HepG2 (cell line): ENCODE data around the gene DLX3. TPM values are rescaled to one million over a fixed set of nuclear protein-coding genes. Genes with fewer than 3 reads are reported as not detected.
A peak's percentile ranks its signal among the peaks of the same experiment; 100 is the strongest.

ENCODE experiments used
- ATAC-seq: fragments of 200-7000 bp; cut with Tn5 transposase; 3 replicates; pipeline ENCODE4 v1.9.1; 2020; ENCODE audit warnings: mild to moderate bottlenecking, moderate library complexity
- BruUV-seq: library from RNA; stranded (reverse); fragments of 400-500 nt; replicated peaks from 2 replicates; lab custom pipeline; 2021; lab: Mats Ljungman, UMichigan
- CTCF ChIA-PET: fragments of 300-600 bp; formaldehyde crosslinking; extraction: SDS; loops from one replicate; lab custom pipeline; 2021; ENCODE audit warnings: low total read pairs, inconsistent platforms, low intra/inter-chr PET ratio; lab: Yijun Ruan, JAX
- POLR2A ChIA-PET: fragments of 350-600 bp; sonication (Branson Sonifier 250); formaldehyde crosslinking; loops from one replicate; lab custom pipeline; 2020; ENCODE audit warnings: antibody characterized with exemption, inconsistent platforms; lab: Yijun Ruan, JAX
- DNase-seq: peaks from one replicate; pipeline ENCODE4 v3.0.0-alpha.2; 2015; ENCODE audit warnings: low spot score
- FAIRE-seq: peaks from 3 replicates; lab custom pipeline; 2011; peaks lifted over from hg19 to GRCh38; lab: Jason Lieb, UNC
- H2AFZ ChIP-seq: one replicate; pipeline ENCODE4 v1.6.1; 2011; ENCODE audit warnings: low read length, inconsistent platforms
- H3K27ac ChIP-seq: fragments of 300-600 bp; 3 replicates; pipeline ENCODE4 v1.8.0; 2011; ENCODE audit warnings: mixed run types, mild to moderate bottlenecking, mixed read lengths, low read length, inconsistent platforms; ENCODE audit not compliant: insufficient read depth; ENCODE audit errors: extremely low read length
- H3K27me3 ChIP-seq, 2 experiments: fragments of 200-600 bp in 1 of 2; 2 replicates in 1 of 2; 3 replicates in 1 of 2; pipeline versions ENCODE4 v1.6.0 to v1.8.0; 2011; ENCODE audit warnings: low read length in 2 of 2, mild to moderate bottlenecking in 2 of 2, moderate library complexity in 2 of 2, inconsistent platforms in 1 of 2; ENCODE audit not compliant: insufficient read depth in 2 of 2, control insufficient read depth in 1 of 2
- H3K36me3 ChIP-seq, 2 experiments: fragments of 200-600 bp in 1 of 2; replicated peaks in 1 of 2; 2 replicates in 1 of 2; 3 replicates in 1 of 2; pipeline versions ENCODE4 v1.5.1 to v1.8.0; 2011; ENCODE audit warnings: low read length in 2 of 2, inconsistent platforms in 1 of 2; ENCODE audit not compliant: insufficient read depth in 2 of 2, control insufficient read depth in 1 of 2
- H3K4me1 ChIP-seq: 2 replicates; pipeline ENCODE4 v1.5.1; 2012; ENCODE audit warnings: low read length, inconsistent platforms; ENCODE audit not compliant: insufficient read depth
- H3K4me2 ChIP-seq: 2 replicates; pipeline ENCODE4 v1.6.0; 2011; ENCODE audit warnings: low read depth, low read length, inconsistent platforms
- H3K4me3 ChIP-seq, 3 experiments: fragments of 200-600 bp in 1 of 3; sonication (generic), shearing (Covaris generic) in 1 of 3; replicated peaks in 1 of 3; 2 replicates each; pipeline ENCODE4 v1.5.1; 2011 to 2016; ENCODE audit warnings: low read length in 3 of 3, inconsistent platforms in 2 of 3, low read depth in 2 of 3, mild to moderate bottlenecking in 2 of 3, control low read depth in 1 of 3, mixed read lengths in 1 of 3; ENCODE audit not compliant: insufficient read depth in 1 of 3
- H3K79me2 ChIP-seq: one replicate; pipeline ENCODE4 v1.6.1; 2011; ENCODE audit warnings: low read length, inconsistent platforms; ENCODE audit not compliant: insufficient read depth
- H3K9ac ChIP-seq: 2 replicates; pipeline ENCODE4 v1.6.0; 2011; ENCODE audit warnings: mild to moderate bottlenecking, low read depth, low read length, inconsistent platforms; ENCODE audit not compliant: insufficient read depth
- H3K9me3 ChIP-seq: 2 replicates; pipeline ENCODE4 v1.5.1; 2012; ENCODE audit warnings: mild to moderate bottlenecking, low read length
- H4K20me1 ChIP-seq: 2 replicates; pipeline ENCODE4 v1.6.0; 2011; ENCODE audit warnings: inconsistent platforms, mild to moderate bottlenecking, low read length, moderate library complexity; ENCODE audit not compliant: insufficient read depth
- ATF1 ChIP-seq: IDR thresholded peaks from 2 replicates; pipeline ENCODE4 v1.6.1; 2016; ENCODE audit warnings: mild to moderate bottlenecking, control low read depth
- GABPB1 ChIP-seq: IDR thresholded peaks from 2 replicates; pipeline ENCODE4 v1.6.1; 2016; ENCODE audit warnings: mild to moderate bottlenecking, missing genetic modification reagents, moderate library complexity, missing compliant biosample characterization
- HNF4G ChIP-seq, 2 experiments: sonication (generic) in 1 of 2; formaldehyde crosslinking in 1 of 2; IDR thresholded peaks; 2 replicates each; pipeline versions ENCODE4 v1.4.0 to v1.6.1; 2011 to 2020; ENCODE audit warnings: borderline replicate concordance in 2 of 2, low read depth in 2 of 2, mild to moderate bottlenecking in 2 of 2, low read length in 1 of 2, missing genetic modification reagents in 1 of 2, moderate library complexity in 1 of 2
- KLF13 ChIP-seq: sonication (generic); formaldehyde crosslinking; IDR thresholded peaks from 2 replicates; pipeline ENCODE4 v1.4.0; 2020; ENCODE audit warnings: mild to moderate bottlenecking, missing genetic modification reagents
- MAZ ChIP-seq, 2 experiments: sonication (generic) in 1 of 2; formaldehyde crosslinking in 1 of 2; IDR thresholded peaks; 2 replicates each; pipeline versions ENCODE4 v1.5.0 to v1.6.1; 2012 to 2020; ENCODE audit warnings: low read depth in 2 of 2, mild to moderate bottlenecking in 2 of 2, borderline replicate concordance in 1 of 2, improper control_type of control experiment in 1 of 2, low read length in 1 of 2, missing genetic modification reagents in 1 of 2, moderate library complexity in 1 of 2
- NR0B2 ChIP-seq: sonication (generic); formaldehyde crosslinking; IDR thresholded peaks from 2 replicates; pipeline ENCODE4 v1.4.0; 2020; ENCODE audit warnings: mild to moderate bottlenecking, missing genetic modification reagents
- RNF219 ChIP-seq: sonication (generic); formaldehyde crosslinking; IDR thresholded peaks from 2 replicates; pipeline ENCODE4 v1.5.0; 2020; ENCODE audit warnings: mild to moderate bottlenecking, missing genetic modification reagents
- SP2 ChIP-seq: sonication (generic); formaldehyde crosslinking; IDR thresholded peaks from 2 replicates; pipeline ENCODE4 v1.5.1; 2020; ENCODE audit warnings: mild to moderate bottlenecking, missing genetic modification reagents
- TMF1 ChIP-seq: sonication (generic); formaldehyde crosslinking; IDR thresholded peaks from 2 replicates; pipeline ENCODE4 v1.8.1; 2022; ENCODE audit warnings: low read depth, missing genetic modification reagents
- ZBTB46 ChIP-seq: sonication (generic); formaldehyde crosslinking; IDR thresholded peaks from 2 replicates; pipeline ENCODE4 v1.4.0; 2020; ENCODE audit warnings: mild to moderate bottlenecking, missing genetic modification reagents, borderline replicate concordance
- ZMYM4 ChIP-seq: sonication (generic); formaldehyde crosslinking; IDR thresholded peaks from 2 replicates; pipeline ENCODE4 v1.8.1; 2023; ENCODE audit warnings: mild to moderate bottlenecking, missing genetic modification reagents
- ZNF460 ChIP-seq: sonication (generic); formaldehyde crosslinking; IDR thresholded peaks from 2 replicates; pipeline ENCODE4 v1.5.1; 2020; ENCODE audit warnings: missing genetic modification reagents, mild to moderate bottlenecking, borderline replicate concordance
- ZNF883 ChIP-seq: sonication (generic); formaldehyde crosslinking; IDR thresholded peaks from 2 replicates; pipeline ENCODE4 v1.5.1; 2020; ENCODE audit warnings: mild to moderate bottlenecking, missing genetic modification reagents; ENCODE audit errors: not compliant biosample characterization
- WGBS: methylation state at CpG from one replicate; pipeline ENCODE4 v1.1.6; 2017; ENCODE audit warnings: low lambda C conversion rate; 5-methylcytosine and 5-hydroxymethylcytosine counted together
- in situ Hi-C: cut with HindIII; loops from 2 replicates; pipeline ENCODE4 v1.10.0; 2017; ENCODE audit warnings: low pct_unique_long_range_greater_than_20kb; ENCODE audit not compliant: extremely low pct_ligation_motif_present
- intact Hi-C: fragments of 100-400 bp; cut with micrococcal nuclease; formaldehyde crosslinking; loops from one replicate; pipeline ENCODE4 v1.10.0; 2022; ENCODE audit not compliant: unreplicated experiment
- polyA plus RNA-seq, 8 experiments: library from polyadenylated mRNA; depleted of rRNA in 3 of 8; stranded (reverse) in 7 of 8; unstranded in 1 of 8; fragments of >200 nt; fragmentation: Illumina TruSeq in 4 of 8; extraction: Trizol in 4 of 8; gene quantifications; 2 replicates each; pipeline versions ENCODE4 v1.2.1 to v1.2.3, GENCODE V29; 2011 to 2016; ENCODE audit warnings: low read depth in 4 of 8, missing spikeins in 1 of 8, mixed read lengths in 1 of 8; ENCODE audit not compliant: insufficient read depth in 1 of 8
- total RNA-seq, 5 experiments: library from RNA; depleted of rRNA; stranded (reverse); fragments of >200 nt; fragmentation: Illumina TruSeq; extraction: Trizol; gene quantifications; 2 replicates each; pipeline ENCODE4 v1.2.3, GENCODE V29; 2016; ENCODE audit warnings: low read depth in 1 of 5

DLX3 gene
- total and polyA plus RNA-seq, 2 of the 13 experiments (the other 11 are each of a cell fraction or from before 2014, with no cell fraction given), result 0.03 TPM; not detected in 1

GRCh38 chr17:49969134-49969759 is 25.8 kb downstream of the DLX3 start, which contains the start of gene DLX4:
Gene DLX4, plus strand, starts transcription at chr17:49969190. Its CDS starts 279 bp downstream, at chr17:49969469.
- in situ Hi-C loops, result no loop called here
- Histone ChIP-seq H4K20me1 (peaks cover 4% of the 10 kb centered on the region; the same call in 1 of the 2 replicates), H3K9ac (peak within 1 kb of the TSS; percentile 48), H3K4me3 (peak within 1 kb of the TSS; percentile 54 to 80 (median 60)), H2AFZ (no peak within 1 kb of the TSS), H3K27ac (no peak within 1 kb of the TSS), H3K36me3 (no peaks in the 10 kb centered on the region), H3K79me2 (no peaks in the 10 kb centered on the region), H3K27me3 (peaks cover 40 to 96% of the 10 kb centered on the region in 2 experiments), H3K9me3 (no peaks in the 10 kb centered on the region), H3K4me1 (peaks cover 47% of the 10 kb centered on the region), H3K4me2 (peak within 1 kb of the TSS; percentile 97)
- peak; percentile 4; the same call in 2 of the 3 replicates for ATAC-seq
- ChIA-PET CTCF (no interaction called here), POLR2A (no interaction called here)
- 14% methylated on average over 32 of the region's 45 CpGs for WGBS
- FAIRE-seq, result no peak
- intact Hi-C loops, result no loop called here
- no peak for DNase-seq
- BruUV-seq, result no TSS peak
- 0 out of 2 replicates have a peak, but pooled peaks have one; percentile 9 for TF ChIP-seq TMF1 (CRISPR knock-in tag)
- no peak for TF ChIP-seq HNF4G (IDR thresholded peaks at IDR 0.05; ENCODE audit: borderline replicate concordance, low read depth, low read length)
- TF ChIP-seq HNF4G (CRISPR knock-in tag; IDR thresholded peaks at IDR 0.05; ENCODE audit: borderline replicate concordance, low read depth), result no peak
- TF ChIP-seq ZNF883, result peak; percentile 31
- no peak for TF ChIP-seq MAZ (IDR thresholded peaks at IDR 0.05; ENCODE audit: borderline replicate concordance, low read depth, low read length)
- 0 out of 2 replicates have a peak, but pooled peaks have one; percentile 8 for TF ChIP-seq MAZ (CRISPR knock-in tag; IDR thresholded peaks at IDR 0.05; ENCODE audit: low read depth)
- TF ChIP-seq GABPB1, result 0 out of 2 replicates have a peak, but pooled peaks have one; percentile 6
- no peak for TF ChIP-seq ATF1 (CRISPR knock-in tag)
- TF ChIP-seq KLF13 (CRISPR knock-in tag), result no peak
- no peak for TF ChIP-seq ZMYM4 (CRISPR knock-in tag)
- TF ChIP-seq RNF219 (CRISPR knock-in tag), result no peak
- no peak for TF ChIP-seq SP2 (CRISPR knock-in tag)
- no peak for TF ChIP-seq ZBTB46 (CRISPR knock-in tag)
- no peak for TF ChIP-seq NR0B2
- TF ChIP-seq ZNF460, result no peak
